ENCODE results near the gene ARHGAP40. TPM values are rescaled to one million over a fixed set of nuclear protein-coding genes. Genes with fewer than 3 reads are reported as not detected.

Gene ARHGAP40
- total and polyA plus RNA-seq, 2 of the 4 experiments (the other 2 are of a cell fraction): not detected

GRCh38 chr20:38665506-38666285 is 64.1 kb downstream of the ARHGAP40 start:
- no peak overlapping the region for H3K14ac ChIP-seq (replicated peaks; ENCODE audit: low read depth, low read length)
- H2AFZ ChIP-seq (replicated peaks; ENCODE audit: low read length, poor library complexity): no peak overlapping the region
- BruUV-seq (replicated peaks): no TSS peak
- no peak overlapping the region for H3K4ac ChIP-seq (ENCODE audit: low read depth, low read length)
- H3K4me1 ChIP-seq (ENCODE audit: control insufficient read depth, insufficient read depth, low read length): no peaks in the 10 kb centered on the region
- in situ Hi-C loops (cut with MboI; ENCODE audit: low sequenced_read_pairs): no loop called here
- no peak for TF ChIP-seq SMC3 (IDR thresholded peaks at IDR 0.05; ENCODE audit: low read depth, low read length)
- ATAC-seq (ENCODE audit: low read depth) (no peak), DNase-seq (no peak)
- H3K4me3 ChIP-seq (ENCODE audit: insufficient read depth, low read depth, low read length): no peak overlapping the region
- no peak overlapping the region for H3K56ac ChIP-seq (ENCODE audit: extremely low read depth, insufficient read depth, low read length)
- H2BK20ac ChIP-seq (ENCODE audit: low read depth, low read length): no peak overlapping the region
- no peak overlapping the region for H4K5ac ChIP-seq (ENCODE audit: low read depth, low read length)
- H4K20me1 ChIP-seq (ENCODE audit: insufficient read depth, low read length): no peaks in the 10 kb centered on the region
- no peak overlapping the region for H3K18ac ChIP-seq (ENCODE audit: low read depth, low read length)
- H2AK9ac ChIP-seq (replicated peaks; ENCODE audit: low read depth, low read length, poor library complexity): no peak overlapping the region
- H3K9me1 ChIP-seq (ENCODE audit: insufficient read depth, low read length): no peaks in the 10 kb centered on the region
- H2BK120ac ChIP-seq (ENCODE audit: low read depth, low read length): no peak overlapping the region
- ChIA-PET POLR2A (ENCODE audit: unreplicated experiment) (no interaction called here), CTCF (no interaction called here)
- no peak overlapping the region for H2BK5ac ChIP-seq (ENCODE audit: low read depth, low read length, poor library complexity, severe bottlenecking)
- dilution Hi-C loops (cut with HindIII; ENCODE audit: low sequenced_read_pairs, unreplicated experiment): no loop called here
- H2BK15ac ChIP-seq (ENCODE audit: low read depth, low read length): no peak overlapping the region
- no peaks in the 10 kb centered on the region for H3K9me3 ChIP-seq (ENCODE audit: control insufficient read depth, insufficient read depth, low read length)
- intact Hi-C loops (cut with micrococcal nuclease): no loop called here
- no peak overlapping the region for H3K9ac ChIP-seq (ENCODE audit: low read depth, low read length)
- H3K27ac ChIP-seq (ENCODE audit: insufficient read depth, low read length): no peak overlapping the region
- no peak overlapping the region for H4K91ac ChIP-seq (ENCODE audit: insufficient read depth, low read depth, low read length)
- H3K4me2 ChIP-seq (ENCODE audit: low read depth, low read length): no peak overlapping the region
- no CpG with 5 or more reads among the region's 11 CpGs for WGBS, 2 experiments (ENCODE audit: extremely low coverage in 2 of 2, insufficient read length in 1 of 2)
- no peak overlapping the region for H2AK5ac ChIP-seq (ENCODE audit: low read depth, low read length)
- H3K27me3 ChIP-seq (ENCODE audit: control insufficient read depth, insufficient read depth, low read length): peaks cover 7% of the 10 kb centered on the region
- H3K79me1 ChIP-seq (ENCODE audit: low read depth in 1 of 2, low read length in 2 of 2): no peaks in the 10 kb centered on the region
- H3K23ac ChIP-seq (ENCODE audit: low read depth, low read length): no peak overlapping the region
- H3K36me3 ChIP-seq (ENCODE audit: control insufficient read depth, insufficient read depth, low read length): no peaks in the 10 kb centered on the region
- no peak overlapping the region for H4K8ac ChIP-seq (ENCODE audit: low read depth in 2 of 2, low read length in 2 of 2)

All from IMR-90 (cell line).